ENCODE results near the gene MAPRE2. TPM values are rescaled to one million over a fixed set of nuclear protein-coding genes. Genes with fewer than 3 reads are reported as not detected.

The MAPRE2 gene
- total RNA-seq, 1 donor from 2014 or later = 17.1 TPM

DNA sequence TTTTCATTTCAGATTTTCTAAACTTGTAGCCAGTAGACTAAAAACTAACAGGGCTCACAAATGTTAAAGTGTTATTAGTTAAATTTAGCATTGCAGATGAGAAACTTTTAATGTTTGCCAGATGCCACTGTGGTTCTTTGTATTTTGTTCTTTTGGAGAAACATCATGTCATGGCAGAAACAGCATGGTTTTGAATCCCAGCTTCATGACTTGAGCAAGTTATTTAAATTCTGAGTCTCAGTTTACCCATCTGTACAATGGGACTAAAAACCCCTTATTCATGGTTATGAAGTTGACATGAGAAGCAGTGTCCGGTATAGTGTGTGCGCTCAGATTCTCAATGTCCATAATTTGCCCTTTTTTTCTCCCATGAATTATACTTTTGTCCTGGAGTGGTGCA, 56.5 kb downstream of the MAPRE2 start:
- Mint-ChIP-seq H3K9me3 (peaks cover 6% of the 10 kb centered on the region), H3K27me3 (ENCODE audit: low read depth) (no peaks in the 10 kb centered on the region), H3K27ac (no peak overlapping the region), H3K36me3 (peaks cover 9% of the 10 kb centered on the region), H3K4me1 (peaks cover 8% of the 10 kb centered on the region), H3K4me3 (no peak overlapping the region)
- TF ChIP-seq, protein P1, sequence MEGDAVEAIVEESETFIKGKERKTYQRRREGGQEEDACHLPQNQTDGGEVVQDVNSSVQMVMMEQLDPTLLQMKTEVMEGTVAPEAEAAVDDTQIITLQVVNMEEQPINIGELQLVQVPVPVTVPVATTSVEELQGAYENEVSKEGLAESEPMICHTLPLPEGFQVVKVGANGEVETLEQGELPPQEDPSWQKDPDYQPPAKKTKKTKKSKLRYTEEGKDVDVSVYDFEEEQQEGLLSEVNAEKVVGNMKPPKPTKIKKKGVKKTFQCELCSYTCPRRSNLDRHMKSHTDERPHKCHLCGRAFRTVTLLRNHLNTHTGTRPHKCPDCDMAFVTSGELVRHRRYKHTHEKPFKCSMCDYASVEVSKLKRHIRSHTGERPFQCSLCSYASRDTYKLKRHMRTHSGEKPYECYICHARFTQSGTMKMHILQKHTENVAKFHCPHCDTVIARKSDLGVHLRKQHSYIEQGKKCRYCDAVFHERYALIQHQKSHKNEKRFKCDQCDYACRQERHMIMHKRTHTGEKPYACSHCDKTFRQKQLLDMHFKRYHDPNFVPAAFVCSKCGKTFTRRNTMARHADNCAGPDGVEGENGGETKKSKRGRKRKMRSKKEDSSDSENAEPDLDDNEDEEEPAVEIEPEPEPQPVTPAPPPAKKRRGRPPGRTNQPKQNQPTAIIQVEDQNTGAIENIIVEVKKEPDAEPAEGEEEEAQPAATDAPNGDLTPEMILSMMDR (IDR thresholded peaks at IDR 0.05; ENCODE audit: unreplicated experiment) = no peak
- DNase-seq (ENCODE audit: low spot score in 2 of 2, unreplicated experiment in 2 of 2) = no peak

DNA sequence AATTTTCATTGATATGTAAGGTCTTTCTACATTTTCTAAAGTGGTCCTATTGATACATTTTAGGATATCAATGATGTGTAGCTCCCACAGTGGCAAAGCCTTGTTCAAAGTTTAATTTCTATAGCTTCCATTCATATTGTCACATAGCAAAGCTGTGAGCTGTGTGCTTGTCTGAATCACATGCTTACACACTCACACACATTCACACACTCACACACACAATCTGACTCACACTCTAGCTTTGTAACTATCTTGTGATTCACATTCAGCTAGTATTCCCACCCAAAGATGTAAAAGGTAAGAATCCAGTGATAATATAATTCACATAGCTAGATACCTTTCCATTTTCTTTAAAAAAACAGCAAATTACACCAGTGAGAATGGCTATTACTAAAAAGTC, 58.7 kb downstream of the MAPRE2 start:
- peaks cover 8% of the 10 kb centered on the region for H3K4me1 Mint-ChIP-seq
- no peak for DNase-seq (ENCODE audit: low spot score in 2 of 2, unreplicated experiment in 2 of 2)
- peaks cover 9% of the 10 kb centered on the region for H3K36me3 Mint-ChIP-seq
- H3K4me3 Mint-ChIP-seq = no peak overlapping the region
- H3K27me3 Mint-ChIP-seq (ENCODE audit: low read depth) = no peaks in the 10 kb centered on the region
- no peak overlapping the region for H3K27ac Mint-ChIP-seq
- TF ChIP-seq, protein P1 (IDR thresholded peaks at IDR 0.05; ENCODE audit: unreplicated experiment) = no peak
- H3K9me3 Mint-ChIP-seq = peaks cover 6% of the 10 kb centered on the region

DNA sequence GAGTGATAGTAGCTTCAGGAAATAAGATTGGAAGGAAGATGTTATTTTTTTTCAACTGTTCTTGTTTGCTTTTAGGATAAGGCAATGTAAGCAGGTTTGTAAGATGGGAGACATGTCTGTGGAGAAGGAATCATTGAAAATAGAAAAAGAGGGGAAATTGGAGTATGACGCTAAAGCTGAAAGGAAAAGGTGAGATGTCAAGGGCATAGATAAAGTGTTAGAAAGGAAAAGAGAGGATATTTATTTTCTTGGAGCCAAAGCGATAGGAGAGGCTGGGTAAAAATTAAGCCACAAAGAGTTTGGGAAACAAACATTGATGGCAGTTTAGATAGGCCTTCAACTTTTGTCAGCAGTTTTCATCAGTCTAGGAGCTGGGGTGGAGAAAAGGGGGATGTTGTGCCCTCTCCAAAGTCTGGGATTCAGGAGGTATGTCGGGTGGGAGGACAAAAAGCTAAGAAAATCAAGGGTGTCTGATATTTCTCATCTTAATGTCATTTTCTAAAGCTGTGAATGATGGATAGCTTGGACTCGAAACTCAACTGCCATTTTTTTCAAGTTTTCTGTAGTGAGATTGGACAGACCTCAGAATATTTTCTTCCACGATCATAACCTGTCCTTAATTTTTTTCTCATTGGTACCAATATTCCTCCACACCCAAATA, 63.3 kb downstream of the MAPRE2 start:
- no peaks in the 10 kb centered on the region for H3K4me1 Mint-ChIP-seq
- no peak for DNase-seq (ENCODE audit: low spot score in 2 of 2, unreplicated experiment in 2 of 2)
- no peak overlapping the region for H3K27ac Mint-ChIP-seq
- H3K4me3 Mint-ChIP-seq = no peak overlapping the region
- peaks cover 21% of the 10 kb centered on the region for H3K36me3 Mint-ChIP-seq
- H3K27me3 Mint-ChIP-seq (ENCODE audit: low read depth) = no peaks in the 10 kb centered on the region
- peaks cover 15% of the 10 kb centered on the region for H3K9me3 Mint-ChIP-seq
- TF ChIP-seq, protein P1 (IDR thresholded peaks at IDR 0.05; ENCODE audit: unreplicated experiment) = no peak

DNA sequence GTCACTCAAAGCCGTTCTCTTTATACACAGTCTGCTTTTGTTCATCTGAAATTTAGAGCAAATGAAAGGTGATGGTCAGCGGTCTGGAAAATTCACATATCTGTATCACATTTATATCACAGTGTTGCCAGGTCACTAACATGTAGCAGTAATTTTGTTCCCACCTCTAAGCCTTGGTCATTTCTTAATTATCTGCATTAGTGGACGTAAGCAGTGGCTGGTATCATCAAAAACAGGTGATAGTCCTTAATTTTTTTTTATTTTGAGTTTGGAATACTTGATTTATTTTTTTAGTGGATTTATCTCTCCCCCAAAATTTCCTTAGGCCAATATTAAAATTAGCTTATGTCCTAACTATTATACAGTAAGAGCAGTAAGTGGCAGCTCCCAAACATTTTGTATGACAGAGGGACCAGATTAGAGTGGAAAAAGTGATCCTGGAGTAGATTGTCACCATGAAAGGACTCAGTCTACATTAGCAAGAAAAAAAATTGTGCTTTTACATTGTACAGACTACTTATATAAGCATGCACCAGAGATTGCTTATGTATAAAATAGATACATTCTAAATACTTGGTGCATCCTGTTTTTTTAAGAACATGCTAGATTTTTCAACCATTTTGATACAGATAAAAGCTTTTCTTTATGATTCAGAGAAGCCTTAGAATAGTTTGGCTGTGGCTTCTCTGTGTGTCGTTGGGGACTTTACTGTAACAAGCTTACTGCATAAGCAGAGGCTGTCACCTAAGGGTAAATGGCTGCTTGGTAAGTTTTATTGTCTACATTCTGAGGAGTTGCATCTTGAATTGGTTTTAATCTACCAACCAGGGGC, 65.0 kb downstream of the MAPRE2 start:
- Mint-ChIP-seq H3K4me1 (no peaks in the 10 kb centered on the region), H3K36me3 (peaks cover 28% of the 10 kb centered on the region), H3K27me3 (ENCODE audit: low read depth) (no peaks in the 10 kb centered on the region), H3K9me3 (peaks cover 25% of the 10 kb centered on the region), H3K4me3 (no peak overlapping the region), H3K27ac (no peak overlapping the region)
- TF ChIP-seq, protein P1 (IDR thresholded peaks at IDR 0.05; ENCODE audit: unreplicated experiment) = no peak
- DNase-seq (ENCODE audit: low spot score in 2 of 2, unreplicated experiment in 2 of 2) = no peak

DNA sequence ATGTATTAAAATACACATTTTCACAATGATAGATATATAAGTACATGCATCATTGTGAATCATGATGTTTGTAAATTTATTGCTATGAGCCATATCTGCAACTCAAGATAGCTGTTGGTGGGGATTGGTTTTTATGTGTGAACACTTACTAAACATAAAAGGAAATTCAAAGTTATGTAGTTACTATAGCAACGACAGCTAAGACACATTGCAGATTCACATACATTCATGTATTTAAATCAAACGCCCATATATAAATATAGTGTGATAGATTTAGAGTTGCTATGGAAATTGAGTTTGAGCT, 65.6 kb downstream of the MAPRE2 start:
- Mint-ChIP-seq H3K9me3 (peaks cover 25% of the 10 kb centered on the region), H3K36me3 (peaks cover 27% of the 10 kb centered on the region), H3K4me3 (no peak overlapping the region), H3K4me1 (no peaks in the 10 kb centered on the region), H3K27me3 (ENCODE audit: low read depth) (no peaks in the 10 kb centered on the region), H3K27ac (no peak overlapping the region)
- TF ChIP-seq, protein P1 (IDR thresholded peaks at IDR 0.05; ENCODE audit: unreplicated experiment) = no peak
- DNase-seq (ENCODE audit: low spot score in 2 of 2, unreplicated experiment in 2 of 2) = no peak
